ENCODE measurements around the gene CNIH1. TPM values are rescaled to one million over a fixed set of nuclear protein-coding genes. Genes with fewer than 3 reads are reported as not detected.
"Not testable (repeated sequence)": the region's sequence is repeated elsewhere in the genome, so short reads cannot be mapped to it uniquely, and the experiment has no call there.

The CNIH1 gene
- total RNA-seq, 1 donor: 326 TPM

GRCh38 chr14:54423991-54424390, 17.2 kb downstream of the CNIH1 start:
- H3K4me3 ChIP-seq (ENCODE audit: low read depth, low read length): no peak overlapping the region
- no peak for DNase-seq (ENCODE audit: low read depth)
- TF ChIP-seq, protein P1, sequence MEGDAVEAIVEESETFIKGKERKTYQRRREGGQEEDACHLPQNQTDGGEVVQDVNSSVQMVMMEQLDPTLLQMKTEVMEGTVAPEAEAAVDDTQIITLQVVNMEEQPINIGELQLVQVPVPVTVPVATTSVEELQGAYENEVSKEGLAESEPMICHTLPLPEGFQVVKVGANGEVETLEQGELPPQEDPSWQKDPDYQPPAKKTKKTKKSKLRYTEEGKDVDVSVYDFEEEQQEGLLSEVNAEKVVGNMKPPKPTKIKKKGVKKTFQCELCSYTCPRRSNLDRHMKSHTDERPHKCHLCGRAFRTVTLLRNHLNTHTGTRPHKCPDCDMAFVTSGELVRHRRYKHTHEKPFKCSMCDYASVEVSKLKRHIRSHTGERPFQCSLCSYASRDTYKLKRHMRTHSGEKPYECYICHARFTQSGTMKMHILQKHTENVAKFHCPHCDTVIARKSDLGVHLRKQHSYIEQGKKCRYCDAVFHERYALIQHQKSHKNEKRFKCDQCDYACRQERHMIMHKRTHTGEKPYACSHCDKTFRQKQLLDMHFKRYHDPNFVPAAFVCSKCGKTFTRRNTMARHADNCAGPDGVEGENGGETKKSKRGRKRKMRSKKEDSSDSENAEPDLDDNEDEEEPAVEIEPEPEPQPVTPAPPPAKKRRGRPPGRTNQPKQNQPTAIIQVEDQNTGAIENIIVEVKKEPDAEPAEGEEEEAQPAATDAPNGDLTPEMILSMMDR (IDR thresholded peaks at IDR 0.05; ENCODE audit: insufficient read depth, low read length): no peak

- peak; percentile 69 for DNase-seq (ENCODE audit: low read depth)
- no peak overlapping the region for H3K4me3 ChIP-seq (ENCODE audit: low read depth, low read length)
- TF ChIP-seq, protein P1 (IDR thresholded peaks at IDR 0.05; ENCODE audit: insufficient read depth, low read length): peak; percentile 81
Observed at GRCh38 chr14:54420478-54421142, 20.6 kb downstream of the CNIH1 start.

GRCh38 chr14:54411371-54411770, 29.8 kb downstream of the CNIH1 start:
- no peak overlapping the region for H3K4me3 ChIP-seq (ENCODE audit: low read depth, low read length)
- TF ChIP-seq, protein P1 (IDR thresholded peaks at IDR 0.05; ENCODE audit: insufficient read depth, low read length): no peak
- DNase-seq (ENCODE audit: low read depth): no peak

DNA sequence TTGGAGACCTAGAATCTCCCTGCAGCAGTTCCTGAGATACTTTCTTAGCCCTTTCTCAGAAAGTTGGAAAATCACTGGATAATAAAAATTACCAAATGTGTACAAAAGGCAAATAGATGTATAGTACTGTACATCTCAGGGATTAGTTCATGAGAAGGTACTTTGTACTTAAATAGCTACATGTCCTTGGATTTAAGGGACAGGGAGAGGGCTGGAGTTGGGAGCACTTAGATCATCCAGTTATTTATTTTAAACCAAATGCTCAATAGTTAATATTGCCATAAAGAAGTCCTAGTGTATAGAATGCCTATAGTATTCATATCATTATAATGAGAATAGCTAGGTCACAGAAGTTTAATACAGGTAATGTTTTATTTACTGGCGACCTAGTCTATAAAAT, 31.0 kb downstream of the CNIH1 start:
- TF ChIP-seq, protein P1 (IDR thresholded peaks at IDR 0.05; ENCODE audit: insufficient read depth, low read length): no peak
- H3K4me3 ChIP-seq (ENCODE audit: low read depth, low read length): no peak overlapping the region
- no peak for DNase-seq (ENCODE audit: low read depth)

- DNase-seq (ENCODE audit: low read depth); H3K4me3 ChIP-seq (ENCODE audit: low read depth, low read length): not testable (repeated sequence)
Observed at GRCh38 chr14:54403401-54404005, 37.7 kb downstream of the CNIH1 start.

GRCh38 chr14:54399560-54399959, 41.6 kb downstream of the CNIH1 start:
- no peak for DNase-seq (ENCODE audit: low read depth)
- no peak overlapping the region for H3K4me3 ChIP-seq (ENCODE audit: low read depth, low read length)
- TF ChIP-seq, protein P1 (IDR thresholded peaks at IDR 0.05; ENCODE audit: insufficient read depth, low read length): no peak

DNA sequence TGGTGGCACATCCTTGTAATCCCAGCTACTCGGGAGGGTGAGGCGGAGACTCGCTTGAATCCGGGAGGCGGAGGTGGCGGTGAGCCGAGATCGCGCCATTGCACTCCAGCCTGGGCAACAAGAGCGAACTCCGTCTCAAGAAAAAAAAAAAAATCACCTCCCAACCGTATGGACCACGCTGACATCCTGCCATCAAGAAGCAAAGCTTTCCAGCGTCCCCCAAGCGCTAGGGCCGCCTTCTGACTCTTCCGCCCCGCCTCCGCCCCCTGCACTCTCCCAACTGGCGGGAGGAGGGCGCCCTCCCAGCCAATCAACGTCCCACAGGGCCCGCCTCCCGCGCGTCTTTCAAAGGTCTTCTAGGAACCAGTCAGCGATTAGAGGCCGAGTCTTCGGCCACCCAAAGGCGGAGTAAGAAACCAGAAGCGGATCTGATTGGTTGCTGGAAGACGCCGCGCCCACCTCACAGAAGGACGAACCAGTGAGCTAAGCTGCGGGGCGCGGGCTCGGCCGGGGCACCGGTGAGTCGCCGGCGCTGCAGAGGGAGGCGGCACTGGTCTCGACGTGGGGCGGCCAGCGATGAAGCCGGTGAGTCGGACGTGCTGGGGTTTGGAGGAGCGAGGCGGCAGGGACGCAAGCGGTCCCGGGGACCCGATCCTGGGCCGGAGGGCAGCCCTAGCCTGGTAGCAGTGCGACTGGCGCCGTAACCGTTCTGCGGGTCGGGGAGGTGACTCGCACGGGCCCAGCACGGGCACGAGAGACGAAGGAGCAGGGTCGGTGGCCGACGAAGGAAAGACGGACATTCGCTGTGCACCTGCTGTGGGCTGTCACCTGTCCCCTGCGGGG, 44.5 kb downstream of the CNIH1 start, which contains the start of gene CDKN3:
Gene CDKN3, plus strand, starts transcription at position 515 of the 843 bp plus-strand sequence. Its CDS starts 62 bp downstream, at position 577.
- TF ChIP-seq, protein P1 (IDR thresholded peaks at IDR 0.05; ENCODE audit: insufficient read depth, low read length): peak; percentile 58
- peak within 1 kb of the TSS; percentile 85 for H3K4me3 ChIP-seq (ENCODE audit: low read depth, low read length)
- DNase-seq (ENCODE audit: low read depth): peak; percentile 99

Data from fibroblast of the aortic adventitia (primary cell).